ENCODE results near the gene TUNAR.

DNA sequence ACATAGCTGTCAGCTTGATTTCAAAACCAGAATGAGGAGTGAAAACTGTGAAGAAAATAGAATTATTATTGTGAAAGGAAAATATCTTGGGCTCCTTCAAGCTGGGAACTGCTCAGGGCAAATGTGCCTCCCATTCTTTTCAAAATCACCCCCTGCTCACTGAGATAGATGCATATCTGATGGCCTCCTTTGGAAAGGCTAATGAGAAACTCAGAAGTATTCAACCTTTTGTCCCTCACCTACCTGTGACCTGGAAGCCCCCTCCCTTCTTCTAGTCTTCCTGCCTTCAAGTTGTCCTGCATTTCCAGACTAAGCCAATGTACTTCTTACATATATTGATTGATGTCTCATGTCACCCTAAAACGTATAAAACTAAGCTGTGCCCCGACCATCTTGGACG is 81.5 kb downstream of the TUNAR start:
- TF ChIP-seq POLR2A (IDR thresholded peaks at IDR 0.05) (no peak), POLR2AphosphoS5 (IDR thresholded peaks at IDR 0.05) (no peak), EP300 (IDR thresholded peaks at IDR 0.05) (no peak)
- TF ChIP-seq, protein P1, sequence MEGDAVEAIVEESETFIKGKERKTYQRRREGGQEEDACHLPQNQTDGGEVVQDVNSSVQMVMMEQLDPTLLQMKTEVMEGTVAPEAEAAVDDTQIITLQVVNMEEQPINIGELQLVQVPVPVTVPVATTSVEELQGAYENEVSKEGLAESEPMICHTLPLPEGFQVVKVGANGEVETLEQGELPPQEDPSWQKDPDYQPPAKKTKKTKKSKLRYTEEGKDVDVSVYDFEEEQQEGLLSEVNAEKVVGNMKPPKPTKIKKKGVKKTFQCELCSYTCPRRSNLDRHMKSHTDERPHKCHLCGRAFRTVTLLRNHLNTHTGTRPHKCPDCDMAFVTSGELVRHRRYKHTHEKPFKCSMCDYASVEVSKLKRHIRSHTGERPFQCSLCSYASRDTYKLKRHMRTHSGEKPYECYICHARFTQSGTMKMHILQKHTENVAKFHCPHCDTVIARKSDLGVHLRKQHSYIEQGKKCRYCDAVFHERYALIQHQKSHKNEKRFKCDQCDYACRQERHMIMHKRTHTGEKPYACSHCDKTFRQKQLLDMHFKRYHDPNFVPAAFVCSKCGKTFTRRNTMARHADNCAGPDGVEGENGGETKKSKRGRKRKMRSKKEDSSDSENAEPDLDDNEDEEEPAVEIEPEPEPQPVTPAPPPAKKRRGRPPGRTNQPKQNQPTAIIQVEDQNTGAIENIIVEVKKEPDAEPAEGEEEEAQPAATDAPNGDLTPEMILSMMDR (IDR thresholded peaks at IDR 0.05) = no peak

Data from upper lobe of left lung (tissue), 4 donors.